Astrocyte (in vitro differentiated cells and primary cell): ENCODE measurements around the gene RAB31.

Source experiments
- EZH2 ChIP-seq: IDR thresholded peaks from 2 replicates; pipeline ENCODE4 v1.6.1; 2012; ENCODE audit warnings: mild to moderate bottlenecking, low read length, inconsistent platforms; ENCODE audit not compliant: insufficient read depth
- TF ChIP-seq, protein P1 (sequence below): IDR thresholded peaks from 2 replicates; pipeline ENCODE4 v1.5.1; 2011; ENCODE audit warnings: low read depth, mild to moderate bottlenecking, inconsistent platforms, low read length, moderate library complexity; ENCODE audit not compliant: insufficient read depth

DNA sequence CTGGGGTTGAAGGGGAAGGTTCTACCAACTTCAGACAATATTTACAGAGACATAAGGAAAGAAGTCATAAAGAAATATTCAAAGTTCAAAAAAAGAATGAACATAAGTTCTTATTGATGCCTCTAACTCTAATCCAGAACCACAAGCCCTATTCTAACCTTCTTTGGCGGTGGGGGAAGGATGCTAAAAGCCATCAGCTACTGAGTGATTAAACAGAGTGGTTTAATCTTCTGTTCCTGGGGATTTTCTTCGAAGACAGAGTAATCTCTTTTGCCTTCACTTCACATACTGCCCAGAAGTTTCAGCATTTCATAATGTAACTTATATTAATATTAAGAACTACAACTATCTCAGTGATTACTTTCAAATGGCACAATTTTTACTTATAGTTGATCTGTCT, 126.5 kb downstream of the RAB31 start:
- TF ChIP-seq EZH2: no peak
- TF ChIP-seq, protein P1, sequence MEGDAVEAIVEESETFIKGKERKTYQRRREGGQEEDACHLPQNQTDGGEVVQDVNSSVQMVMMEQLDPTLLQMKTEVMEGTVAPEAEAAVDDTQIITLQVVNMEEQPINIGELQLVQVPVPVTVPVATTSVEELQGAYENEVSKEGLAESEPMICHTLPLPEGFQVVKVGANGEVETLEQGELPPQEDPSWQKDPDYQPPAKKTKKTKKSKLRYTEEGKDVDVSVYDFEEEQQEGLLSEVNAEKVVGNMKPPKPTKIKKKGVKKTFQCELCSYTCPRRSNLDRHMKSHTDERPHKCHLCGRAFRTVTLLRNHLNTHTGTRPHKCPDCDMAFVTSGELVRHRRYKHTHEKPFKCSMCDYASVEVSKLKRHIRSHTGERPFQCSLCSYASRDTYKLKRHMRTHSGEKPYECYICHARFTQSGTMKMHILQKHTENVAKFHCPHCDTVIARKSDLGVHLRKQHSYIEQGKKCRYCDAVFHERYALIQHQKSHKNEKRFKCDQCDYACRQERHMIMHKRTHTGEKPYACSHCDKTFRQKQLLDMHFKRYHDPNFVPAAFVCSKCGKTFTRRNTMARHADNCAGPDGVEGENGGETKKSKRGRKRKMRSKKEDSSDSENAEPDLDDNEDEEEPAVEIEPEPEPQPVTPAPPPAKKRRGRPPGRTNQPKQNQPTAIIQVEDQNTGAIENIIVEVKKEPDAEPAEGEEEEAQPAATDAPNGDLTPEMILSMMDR: no peak
